SK-N-SH treated with all-trans-retinoic acid at 6 μM for 48 hours (cell line): Measurements from ENCODE around the gene DSCAM.
A peak's percentile ranks its signal among the peaks of the same experiment; 100 is the strongest.

Source experiments
- ATAC-seq: fragments of 200-7000 bp; cut with Tn5 transposase; 3 replicates; pipeline ENCODE4 v1.9.1; 2020; ENCODE audit warnings: mild to moderate bottlenecking, moderate library complexity
- ARNTL ChIP-seq: fragments of 450-650 bp; formaldehyde crosslinking; IDR thresholded peaks from 2 replicates; pipeline ENCODE4 v1.5.0; 2020; ENCODE audit warnings: low read depth, mild to moderate bottlenecking, moderate library complexity, borderline replicate concordance
- BACH2 ChIP-seq: fragments of 250-450 bp; sonication (Bioruptor Pico); IDR thresholded peaks from 2 replicates; pipeline ENCODE4 v1.9.0; 2021; ENCODE audit warnings: mild to moderate bottlenecking, borderline replicate concordance
- CREB5 ChIP-seq: fragments of 250-450 bp; sonication (Bioruptor Pico); IDR thresholded peaks from 2 replicates; pipeline ENCODE4 v1.5.1; 2020; ENCODE audit warnings: low read depth, mild to moderate bottlenecking, moderate library complexity
- CSDC2 ChIP-seq: fragments of 250-450 bp; sonication (Bioruptor Pico); IDR thresholded peaks from 2 replicates; pipeline ENCODE4 v1.5.0; 2020; ENCODE audit warnings: mild to moderate bottlenecking, moderate library complexity
- CSRNP3 ChIP-seq: fragments of 250-450 bp; sonication (Bioruptor Pico); IDR thresholded peaks from 2 replicates; pipeline ENCODE4 v1.5.1; 2021; ENCODE audit warnings: mild to moderate bottlenecking, moderate library complexity
- ESRRG ChIP-seq: fragments of 250-450 bp; sonication (Bioruptor Pico); IDR thresholded peaks from 2 replicates; pipeline ENCODE4 v1.6.1; 2021; ENCODE audit warnings: mild to moderate bottlenecking
- GLIS3 ChIP-seq: fragments of 250-450 bp; sonication (Bioruptor Pico); IDR thresholded peaks from 2 replicates; pipeline ENCODE4 v1.5.0; 2020; ENCODE audit warnings: mild to moderate bottlenecking, moderate library complexity
- OSR1 ChIP-seq: fragments of 250-450 bp; sonication (Bioruptor Pico); IDR thresholded peaks from 2 replicates; pipeline ENCODE4 v1.8.0; 2022; ENCODE audit warnings: moderate library complexity, mild to moderate bottlenecking, inconsistent platforms
- PATZ1 ChIP-seq: fragments of 250-450 bp; sonication (Bioruptor Pico); IDR thresholded peaks from 2 replicates; pipeline ENCODE4 v1.8.0; 2020; ENCODE audit warnings: mild to moderate bottlenecking, moderate library complexity, borderline replicate concordance
- POU6F1 ChIP-seq: fragments of 250-450 bp; sonication (Bioruptor Pico); IDR thresholded peaks from 2 replicates; pipeline ENCODE4 v1.8.0; 2021; ENCODE audit warnings: low read depth, mild to moderate bottlenecking, moderate library complexity, borderline replicate concordance
- PPARA ChIP-seq: fragments of 250-450 bp; sonication (Bioruptor Pico); IDR thresholded peaks from 2 replicates; pipeline ENCODE4 v1.5.0; 2020; ENCODE audit warnings: mild to moderate bottlenecking, borderline replicate concordance
- RARB ChIP-seq: fragments of 250-450 bp; sonication (Bioruptor Pico); IDR thresholded peaks from 2 replicates; pipeline ENCODE4 v1.8.0; 2021; ENCODE audit warnings: mild to moderate bottlenecking, moderate library complexity
- SNAI2 ChIP-seq: fragments of 250-450 bp; sonication (Bioruptor Pico); IDR thresholded peaks from 2 replicates; pipeline ENCODE4 v1.5.0; 2020; ENCODE audit warnings: mild to moderate bottlenecking, moderate library complexity
- TCF4 ChIP-seq: fragments of 250-450 bp; sonication (Bioruptor Pico); IDR thresholded peaks from 2 replicates; pipeline ENCODE4 v1.8.0; 2021; ENCODE audit warnings: mild to moderate bottlenecking, moderate library complexity, borderline replicate concordance
- TOX ChIP-seq: fragments of 250-450 bp; sonication (Bioruptor Pico); IDR thresholded peaks from 2 replicates; pipeline ENCODE4 v1.8.0; 2021; ENCODE audit warnings: mild to moderate bottlenecking, moderate library complexity, borderline replicate concordance
- TSHZ2 ChIP-seq: fragments of 250-450 bp; sonication (Bioruptor Pico); IDR thresholded peaks from 2 replicates; pipeline ENCODE4 v1.5.0; 2020; ENCODE audit warnings: mild to moderate bottlenecking, moderate library complexity
- ZC3H10 ChIP-seq: fragments of 250-450 bp; sonication (Bioruptor Pico); IDR thresholded peaks from 2 replicates; pipeline ENCODE4 v1.5.1; 2021; ENCODE audit warnings: mild to moderate bottlenecking, moderate library complexity
- ZFP3 ChIP-seq: fragments of 250-450 bp; sonication (Bioruptor Pico); IDR thresholded peaks from 2 replicates; pipeline ENCODE4 v1.5.0; 2020; ENCODE audit warnings: mild to moderate bottlenecking, moderate library complexity
- ZFP30 ChIP-seq: fragments of 450-650 bp; formaldehyde crosslinking; IDR thresholded peaks from 2 replicates; pipeline ENCODE4 v1.5.0; 2022; ENCODE audit warnings: mild to moderate bottlenecking, moderate library complexity
- ZNF565 ChIP-seq: fragments of 450-650 bp; formaldehyde crosslinking; conservative IDR thresholded peaks from 2 replicates; pipeline ENCODE4 v1.5.0; 2020; ENCODE audit warnings: low read depth, mild to moderate bottlenecking, moderate library complexity
- ZNF70 ChIP-seq: fragments of 450-650 bp; formaldehyde crosslinking; IDR thresholded peaks from 2 replicates; pipeline ENCODE4 v1.5.0; 2020; ENCODE audit warnings: mild to moderate bottlenecking, moderate library complexity
- ZNF8 ChIP-seq: fragments of 450-650 bp; formaldehyde crosslinking; IDR thresholded peaks from 2 replicates; pipeline ENCODE4 v1.5.0; 2020; ENCODE audit warnings: mild to moderate bottlenecking, moderate library complexity

Gene DSCAM

GRCh38 chr21:40176724-40177123 lies 670.2 kb downstream of the DSCAM start:
- TF ChIP-seq ZNF70 (CRISPR knock-in tag), result peak; percentile 95
- TF ChIP-seq CSDC2 (CRISPR knock-in tag), result no peak
- TF ChIP-seq POU6F1, result no peak
- TF ChIP-seq TCF4 (CRISPR knock-in tag), result peak; percentile 95
- TF ChIP-seq, all 23 proteins: peak for 2
- no peak; the same call in 2 of the 3 replicates for ATAC-seq

DNA sequence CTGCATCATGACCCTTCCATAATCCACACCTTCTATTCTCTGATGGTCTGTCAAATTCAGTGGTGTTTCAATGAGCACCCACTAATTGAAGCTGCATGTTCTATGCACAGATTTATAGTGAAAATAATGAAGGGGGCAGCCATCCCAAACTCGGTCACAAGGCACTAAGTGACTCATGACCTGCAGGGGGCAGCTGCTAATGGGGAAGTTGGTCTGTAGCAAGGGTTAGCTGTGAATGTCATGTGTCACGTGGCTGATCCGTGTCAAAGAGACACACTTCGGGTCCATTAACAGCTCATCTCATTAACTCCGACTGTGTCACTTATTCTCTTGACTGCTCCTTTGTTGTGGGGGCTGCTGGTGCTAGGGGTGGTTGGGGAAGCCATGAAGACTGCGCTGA lies 673.1 kb downstream of the DSCAM start:
- TF ChIP-seq SNAI2 (CRISPR knock-in tag), result no peak
- no peak for TF ChIP-seq CSRNP3
- TF ChIP-seq ARNTL (CRISPR knock-in tag), result no peak
- TF ChIP-seq ZFP30 (CRISPR knock-in tag), result no peak
- TF ChIP-seq PPARA (CRISPR knock-in tag), result no peak
- no peak for TF ChIP-seq CSDC2 (CRISPR knock-in tag)
- TF ChIP-seq ZFP3 (CRISPR knock-in tag), result no peak
- TF ChIP-seq PATZ1 (CRISPR knock-in tag), result no peak
- TF ChIP-seq CREB5 (CRISPR knock-in tag), result no peak
- no peak for TF ChIP-seq ZC3H10 (CRISPR knock-in tag)
- TF ChIP-seq ZNF8 (CRISPR knock-in tag), result no peak
- TF ChIP-seq GLIS3, result no peak
- no peak for TF ChIP-seq TSHZ2
- no peak for TF ChIP-seq TOX
- no peak for TF ChIP-seq BACH2 (CRISPR knock-in tag)
- TF ChIP-seq ZNF70 (CRISPR knock-in tag), result no peak
- no peak for TF ChIP-seq POU6F1
- TF ChIP-seq TCF4 (CRISPR knock-in tag), result no peak
- TF ChIP-seq OSR1 (CRISPR knock-in tag), result no peak
- TF ChIP-seq RARB (CRISPR knock-in tag), result no peak
- no peak for ATAC-seq

DNA sequence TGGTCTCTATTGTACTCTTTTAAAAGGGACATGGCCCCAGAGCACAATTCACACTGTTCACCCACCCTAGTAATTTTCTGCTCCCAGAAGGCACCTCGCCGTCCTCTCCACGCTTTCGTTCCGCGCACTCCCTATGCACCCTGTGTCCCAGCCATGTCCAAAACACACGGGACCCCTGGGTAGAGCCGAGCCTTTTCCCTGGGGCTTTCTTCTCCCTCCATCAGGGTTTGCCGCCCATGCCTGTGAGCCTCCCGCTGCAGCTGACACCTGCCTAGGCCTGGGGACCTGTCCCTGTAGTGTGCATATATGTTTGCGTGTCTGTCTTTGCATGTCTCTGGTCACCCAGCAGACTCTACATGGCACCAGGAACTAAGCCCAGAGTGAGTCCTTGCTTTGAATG lies 677.0 kb downstream of the DSCAM start:
- TF ChIP-seq ZNF565 (CRISPR knock-in tag) (no peak), TOX (no peak), TCF4 (CRISPR knock-in tag) (no peak), OSR1 (CRISPR knock-in tag) (no peak), ESRRG (CRISPR knock-in tag) (no peak), PPARA (CRISPR knock-in tag) (no peak), SNAI2 (CRISPR knock-in tag) (no peak), ZNF8 (CRISPR knock-in tag) (no peak), CSRNP3 (no peak), ZNF70 (CRISPR knock-in tag) (no peak), ZC3H10 (CRISPR knock-in tag) (no peak), POU6F1 (no peak), BACH2 (CRISPR knock-in tag) (no peak)
- ATAC-seq, result no peak
